RWPE2 (cell line): ENCODE measurements around the gene SUSD1.

ENCODE experiments used
- ATAC-seq: fragments of 200-7000 bp; cut with Tn5 transposase; 3 replicates; pipeline ENCODE4 v1.9.1; 2021; ENCODE audit warnings: low read depth
- DNase-seq: peaks from one replicate; pipeline ENCODE4 v3.0.0-alpha.2; 2020; ENCODE audit warnings: low spot score
- H3K27ac ChIP-seq: fragments of 450-650 bp; 2 replicates; pipeline ENCODE4 v1.5.1; 2017; ENCODE audit warnings: mild to moderate bottlenecking; ENCODE audit not compliant: poor library complexity, severe bottlenecking
- H3K27me3 ChIP-seq: fragments of 250-450 bp; sonication (Bioruptor Pico); 2 replicates; pipeline ENCODE4 v1.5.1; 2021; ENCODE audit warnings: mild to moderate bottlenecking, moderate library complexity; ENCODE audit not compliant: insufficient read depth, poor library complexity, severe bottlenecking
- H3K36me3 ChIP-seq: fragments of 250-450 bp; sonication (Bioruptor Pico); 2 replicates; pipeline ENCODE4 v1.5.1; 2020; ENCODE audit warnings: low read depth, mild to moderate bottlenecking, moderate library complexity
- H3K4me1 ChIP-seq: fragments of 250-450 bp; sonication (Bioruptor Pico); 2 replicates; pipeline ENCODE4 v1.5.1; 2021; ENCODE audit warnings: mild to moderate bottlenecking, moderate library complexity; ENCODE audit not compliant: insufficient read depth, poor library complexity, severe bottlenecking
- H3K4me3 ChIP-seq: fragments of 250-450 bp; sonication (Bioruptor Pico); 2 replicates; pipeline ENCODE4 v1.5.1; 2021; ENCODE audit warnings: mild to moderate bottlenecking, moderate library complexity; ENCODE audit not compliant: severe bottlenecking
- H3K9me3 ChIP-seq: fragments of 250-450 bp; sonication (Bioruptor Pico); 2 replicates; pipeline ENCODE4 v1.5.1; 2021; ENCODE audit warnings: mild to moderate bottlenecking, moderate library complexity; ENCODE audit not compliant: severe bottlenecking
- TF ChIP-seq, protein P1 (sequence below): fragments of 450-650 bp; IDR thresholded peaks from one replicate; pipeline ENCODE4 v1.5.1; 2017; ENCODE audit warnings: mild to moderate bottlenecking, moderate library complexity; ENCODE audit not compliant: poor library complexity, severe bottlenecking

Gene SUSD1

GRCh38 chr9:112175796-112176315 lies 759 bp upstream of the SUSD1 start:
- H3K27me3 ChIP-seq: no peaks in the 10 kb centered on the region
- H3K27ac ChIP-seq: no peak overlapping the region
- no peaks in the 10 kb centered on the region for H3K9me3 ChIP-seq
- no peak for DNase-seq
- no peak overlapping the region for H3K4me3 ChIP-seq
- TF ChIP-seq, protein P1, sequence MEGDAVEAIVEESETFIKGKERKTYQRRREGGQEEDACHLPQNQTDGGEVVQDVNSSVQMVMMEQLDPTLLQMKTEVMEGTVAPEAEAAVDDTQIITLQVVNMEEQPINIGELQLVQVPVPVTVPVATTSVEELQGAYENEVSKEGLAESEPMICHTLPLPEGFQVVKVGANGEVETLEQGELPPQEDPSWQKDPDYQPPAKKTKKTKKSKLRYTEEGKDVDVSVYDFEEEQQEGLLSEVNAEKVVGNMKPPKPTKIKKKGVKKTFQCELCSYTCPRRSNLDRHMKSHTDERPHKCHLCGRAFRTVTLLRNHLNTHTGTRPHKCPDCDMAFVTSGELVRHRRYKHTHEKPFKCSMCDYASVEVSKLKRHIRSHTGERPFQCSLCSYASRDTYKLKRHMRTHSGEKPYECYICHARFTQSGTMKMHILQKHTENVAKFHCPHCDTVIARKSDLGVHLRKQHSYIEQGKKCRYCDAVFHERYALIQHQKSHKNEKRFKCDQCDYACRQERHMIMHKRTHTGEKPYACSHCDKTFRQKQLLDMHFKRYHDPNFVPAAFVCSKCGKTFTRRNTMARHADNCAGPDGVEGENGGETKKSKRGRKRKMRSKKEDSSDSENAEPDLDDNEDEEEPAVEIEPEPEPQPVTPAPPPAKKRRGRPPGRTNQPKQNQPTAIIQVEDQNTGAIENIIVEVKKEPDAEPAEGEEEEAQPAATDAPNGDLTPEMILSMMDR: no peak
- ATAC-seq: no peak
- no peaks in the 10 kb centered on the region for H3K36me3 ChIP-seq
- H3K4me1 ChIP-seq: peaks cover 6% of the 10 kb centered on the region

GRCh38 chr9:112174222-112174964 lies 704 bp downstream of the SUSD1 start:
- TF ChIP-seq, protein P1: no peak
- Histone ChIP-seq H3K4me1 (peaks cover 20% of the 10 kb centered on the region), H3K9me3 (no peaks in the 10 kb centered on the region), H3K27me3 (no peaks in the 10 kb centered on the region), H3K36me3 (no peaks in the 10 kb centered on the region), H3K27ac (peak overlapping the region; percentile 20), H3K4me3 (peak overlapping the region; percentile 50)
- ATAC-seq (peak; percentile 61), DNase-seq (no peak)

- DNase-seq (no peak), ATAC-seq (no peak)
- TF ChIP-seq, protein P1: no peak
- Histone ChIP-seq H3K27me3 (no peaks in the 10 kb centered on the region), H3K4me1 (peaks cover 22% of the 10 kb centered on the region), H3K4me3 (no peak overlapping the region), H3K9me3 (no peaks in the 10 kb centered on the region), H3K36me3 (no peaks in the 10 kb centered on the region), H3K27ac (no peak overlapping the region)
Measured at GRCh38 chr9:112173489-112174221, 1.4 kb downstream of the SUSD1 start.

DNA sequence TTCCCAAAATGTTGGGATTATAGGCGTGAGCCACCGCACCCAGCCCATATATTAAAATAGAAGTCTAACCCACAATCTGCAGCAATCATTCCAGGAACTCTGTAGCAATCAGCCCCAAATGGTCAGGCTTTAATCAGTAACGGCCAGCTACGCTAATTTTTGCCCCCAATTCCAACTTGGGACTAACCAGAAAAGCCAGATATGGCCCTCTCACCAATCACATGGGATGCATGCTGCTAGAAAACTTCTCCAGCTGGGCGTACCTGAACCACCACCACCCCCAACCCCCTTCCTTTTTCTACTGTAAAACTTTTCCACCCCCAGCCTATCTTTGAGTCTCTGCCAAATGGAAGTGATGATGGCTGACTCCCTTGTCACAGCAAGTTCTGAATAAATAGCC lies 4.1 kb downstream of the SUSD1 start:
- no peaks in the 10 kb centered on the region for H3K27me3 ChIP-seq
- H3K27ac ChIP-seq: peak overlapping the region; percentile 54
- ATAC-seq (no peak), DNase-seq (no peak)
- TF ChIP-seq, protein P1: no peak
- no peak overlapping the region for H3K4me3 ChIP-seq
- peaks cover 34% of the 10 kb centered on the region for H3K4me1 ChIP-seq
- H3K9me3 ChIP-seq: no peaks in the 10 kb centered on the region
- no peaks in the 10 kb centered on the region for H3K36me3 ChIP-seq

GRCh38 chr9:112170235-112170634 lies 4.9 kb downstream of the SUSD1 start:
- H3K36me3 ChIP-seq: no peaks in the 10 kb centered on the region
- no peak overlapping the region for H3K4me3 ChIP-seq
- no peaks in the 10 kb centered on the region for H3K9me3 ChIP-seq
- H3K27me3 ChIP-seq: no peaks in the 10 kb centered on the region
- peak; percentile 43; the same call in 2 of the 3 replicates for ATAC-seq
- TF ChIP-seq, protein P1: no peak
- DNase-seq: no peak
- H3K4me1 ChIP-seq: peaks cover 36% of the 10 kb centered on the region
- peak overlapping the region; percentile 54 for H3K27ac ChIP-seq
